Spleen (tissue), 7 donors: ENCODE measurements around the gene KIAA2012.

ENCODE experiments used
- CTCF ChIP-seq, 11 experiments: fragments of 200-600 bp in 7 of 11; fragments of 450-650 bp in 4 of 11; sonication (generic) in 4 of 11; IDR thresholded peaks in 8 of 11; conservative IDR thresholded peaks in 3 of 11; 1 replicate in 7 of 11; 2 replicates in 4 of 11; pipeline versions ENCODE4 v1.4.0 to v1.8.0; 2016 to 2021; ENCODE audit warnings: antibody characterized with exemption in 11 of 11, inconsistent platforms in 4 of 11, mild to moderate bottlenecking in 1 of 11
- POLR2AphosphoS5 ChIP-seq, 3 donors: sonication (generic); formaldehyde crosslinking; IDR thresholded peaks; one replicate each; pipeline ENCODE4 v1.5.1; 2017; ENCODE audit warnings: antibody characterized with exemption in 3 of 3
- donor health status: DM: no; HTN: no; CAD: no; lungs with moderate emphysema.
- donor health status: DM: no; HTN: no; CAD: no.
- donor health status: DM: no; HTN: no; CAD: no.

- TF ChIP-seq POLR2AphosphoS5 (IDR thresholded peaks at IDR 0.05) (no peak), CTCF (IDR thresholded peaks at IDR 0.05 in 8 of 11, conservative IDR thresholded peaks at IDR 0.05 in 3 of 11) (no peak)
Observed at GRCh38 chr2:202115479-202115971, 42.5 kb downstream of the KIAA2012 start.
